GM19043 (cell line): ENCODE results near the gene HS6ST2.

Source experiments
- ATAC-seq: cut with Tn5 transposase; IDR thresholded peaks from one replicate; pipeline ENCODE4 v1.9.1; 2021; ENCODE audit warnings: low read depth; ENCODE audit not compliant: unreplicated experiment

The HS6ST2 gene

GRCh38 chrX:132692526-132692925 lies 265.9 kb downstream of the HS6ST2 start:
- ATAC-seq, result no peak

- ATAC-seq, result no peak
Observed at GRCh38 chrX:132692066-132692465, 266.4 kb downstream of the HS6ST2 start.

DNA sequence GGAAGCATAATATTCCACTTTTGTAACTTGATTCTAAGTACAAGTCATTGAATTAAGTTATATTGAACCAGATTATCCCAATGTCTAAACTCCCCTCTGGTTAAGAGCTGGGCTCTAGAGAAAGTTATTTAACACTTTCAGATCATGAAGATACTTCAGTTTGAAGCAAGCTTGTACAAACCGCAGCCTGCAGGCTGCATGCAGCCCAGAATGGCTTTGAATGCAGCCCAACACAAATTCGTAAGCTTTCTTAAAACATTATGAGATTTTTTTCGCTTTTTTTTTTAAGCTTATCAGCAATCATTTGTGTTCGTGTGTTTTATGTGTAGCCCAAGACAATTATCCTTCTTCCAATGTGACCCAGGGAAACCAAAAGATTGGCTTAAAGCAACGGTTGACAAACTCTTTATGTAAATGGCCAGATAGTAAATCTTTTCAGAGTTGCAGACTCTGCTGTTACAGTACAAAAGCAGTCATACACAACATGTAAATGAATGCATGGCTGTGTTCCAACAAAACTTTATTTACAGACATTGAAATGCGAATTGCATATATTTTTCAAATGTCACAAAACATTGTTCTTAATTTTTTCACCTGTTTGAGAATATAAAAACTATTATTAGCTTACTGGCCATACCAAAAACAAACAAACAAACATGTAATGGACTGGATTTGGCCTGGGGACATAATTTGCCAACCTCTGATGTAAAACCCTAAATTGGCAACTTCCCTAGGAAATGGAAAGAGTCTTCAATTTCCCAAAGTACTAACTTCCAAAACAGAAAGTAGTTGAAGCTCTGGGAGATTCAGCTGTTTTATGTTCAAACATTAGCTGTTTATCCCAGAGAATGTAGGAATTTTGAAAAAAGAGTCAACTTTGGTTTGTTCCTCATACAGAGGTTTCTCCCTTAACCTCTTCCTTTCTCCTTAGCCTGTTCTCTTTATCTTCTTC lies 268.5 kb downstream of the HS6ST2 start:
- no peak for ATAC-seq

DNA sequence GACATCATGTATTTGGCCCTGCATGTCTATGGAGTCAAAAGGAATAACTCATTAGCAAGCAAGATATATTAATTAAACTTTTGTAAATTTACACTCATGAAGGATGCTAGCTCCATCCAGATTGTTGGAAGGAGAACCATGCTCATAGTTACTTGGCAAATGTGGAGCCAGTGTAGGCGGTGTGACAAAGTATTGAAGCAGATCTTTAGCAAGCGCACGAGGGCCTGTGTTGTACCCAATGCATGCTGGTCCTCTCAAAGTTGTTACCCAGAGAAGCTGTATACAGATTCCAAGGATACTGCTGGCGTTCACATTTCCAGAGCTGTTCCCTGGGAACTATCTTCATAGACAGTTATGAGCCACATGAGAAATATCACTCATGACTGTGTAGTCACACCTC lies 273.2 kb downstream of the HS6ST2 start:
- no peak for ATAC-seq

- no peak for ATAC-seq
Observed at GRCh38 chrX:132677233-132677716, 281.2 kb downstream of the HS6ST2 start.

DNA sequence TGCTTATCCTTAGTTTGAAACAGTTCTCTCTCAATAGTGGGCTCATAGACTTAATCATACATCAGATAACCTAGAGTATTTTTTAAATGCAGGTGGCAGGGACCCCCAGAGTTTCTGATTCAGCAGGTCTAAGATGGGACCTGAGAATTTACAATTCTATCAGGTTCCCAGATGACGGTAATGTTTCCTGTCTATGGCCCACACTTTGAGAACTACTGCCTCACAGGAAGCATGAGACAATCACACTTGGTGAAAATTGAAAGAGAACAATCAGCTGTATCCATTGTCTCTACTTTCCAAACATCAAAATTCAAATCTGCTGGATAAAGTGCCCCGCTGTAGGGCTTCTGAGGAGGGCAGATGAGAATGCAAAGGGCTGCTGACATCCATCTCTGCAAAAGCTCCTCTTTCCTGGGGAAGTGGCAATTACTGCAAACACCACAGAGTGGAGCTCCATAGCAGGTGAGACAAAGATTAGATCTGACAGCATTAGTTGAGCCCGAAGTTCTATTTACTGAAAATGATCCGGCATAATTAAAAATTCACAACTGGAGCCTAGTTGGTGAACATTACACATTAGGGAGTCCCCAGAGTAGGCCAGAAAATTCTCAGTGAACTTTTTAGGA lies 281.8 kb downstream of the HS6ST2 start:
- ATAC-seq, result no peak

DNA sequence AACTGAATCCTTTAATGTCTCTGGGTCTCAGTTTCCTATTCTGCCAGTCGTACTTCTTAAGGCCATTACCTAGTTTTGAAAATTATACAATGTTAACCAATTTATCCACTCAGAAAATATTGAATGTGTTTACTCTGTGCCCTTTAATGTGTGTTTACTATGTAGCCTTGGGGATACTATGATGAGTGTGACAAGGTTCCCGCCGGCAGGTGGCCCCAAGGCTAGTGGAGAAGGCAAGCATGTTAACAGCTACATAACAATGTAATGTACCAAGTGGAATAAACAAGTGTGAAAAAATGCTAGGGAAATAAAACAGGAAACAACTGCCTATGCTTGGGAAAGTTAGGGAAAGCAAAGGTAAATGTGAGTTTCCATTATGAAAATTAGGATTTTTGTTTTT lies 282.3 kb downstream of the HS6ST2 start:
- ATAC-seq, result no peak

DNA sequence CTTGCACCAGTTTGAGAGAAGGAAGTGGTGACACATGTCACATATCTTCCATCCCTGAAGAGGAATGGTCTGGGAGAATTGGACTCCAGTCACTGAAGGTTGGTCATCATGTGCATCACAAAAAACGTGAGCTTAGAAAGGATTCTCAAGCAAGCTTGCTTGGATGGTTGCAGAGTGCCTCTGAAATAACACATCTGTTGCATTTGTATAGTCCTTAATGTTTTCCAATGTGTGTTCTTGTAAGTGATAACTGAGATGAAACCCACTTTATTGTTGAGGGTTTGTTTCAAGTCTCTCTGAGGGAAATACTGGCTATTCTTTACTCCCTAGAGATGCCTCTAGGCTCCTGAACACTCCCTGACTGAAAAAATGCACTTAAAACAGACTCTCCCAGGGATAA lies 285.1 kb downstream of the HS6ST2 start:
- no peak for ATAC-seq

GRCh38 chrX:132671229-132671641 lies 287.2 kb downstream of the HS6ST2 start:
- ATAC-seq, result no peak

DNA sequence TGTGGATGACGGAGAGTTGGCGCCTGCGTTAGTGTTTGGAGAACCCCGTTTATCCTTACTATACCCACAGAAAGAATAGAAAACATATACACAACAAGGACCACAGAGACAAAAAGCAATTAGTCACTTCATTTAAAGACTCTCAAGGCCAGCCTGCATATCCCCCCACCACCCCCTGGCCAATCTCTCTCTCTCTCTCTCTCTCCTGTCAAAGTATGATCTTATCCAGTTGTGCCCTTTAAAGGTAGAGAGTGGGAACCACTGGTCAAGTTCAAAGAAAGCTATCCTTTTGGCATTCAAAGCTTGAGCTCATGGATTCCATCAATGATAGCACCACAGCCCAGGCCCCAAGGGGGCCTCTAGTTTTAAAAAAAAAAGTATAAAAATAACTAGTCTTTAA lies 289.3 kb downstream of the HS6ST2 start:
- no peak for ATAC-seq

DNA sequence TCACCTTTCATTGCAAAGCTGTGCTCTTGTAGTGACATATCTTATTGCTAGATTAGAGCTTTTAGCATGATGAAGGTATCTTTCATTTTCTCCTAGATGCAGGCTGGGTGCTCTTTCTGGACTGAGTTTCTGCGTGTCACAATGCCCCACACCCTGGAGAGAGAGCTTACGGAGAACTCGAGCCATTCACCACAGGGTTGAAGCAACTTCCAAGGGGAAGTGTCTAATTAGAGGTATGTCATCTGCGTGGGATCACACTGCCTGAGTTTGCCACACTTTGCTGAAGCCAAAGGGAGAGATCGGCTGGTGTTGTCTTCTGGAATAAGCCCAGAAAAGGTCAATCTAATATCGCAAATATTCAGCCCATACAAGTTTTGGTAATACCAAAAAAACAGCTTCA lies 290.3 kb downstream of the HS6ST2 start:
- no peak for ATAC-seq

GRCh38 chrX:132665676-132666075 lies 292.8 kb downstream of the HS6ST2 start:
- no peak for ATAC-seq

GRCh38 chrX:132664273-132664672 lies 294.2 kb downstream of the HS6ST2 start:
- no peak for ATAC-seq

- ATAC-seq, result no peak
Observed at GRCh38 chrX:132662844-132663243, 295.6 kb downstream of the HS6ST2 start.

DNA sequence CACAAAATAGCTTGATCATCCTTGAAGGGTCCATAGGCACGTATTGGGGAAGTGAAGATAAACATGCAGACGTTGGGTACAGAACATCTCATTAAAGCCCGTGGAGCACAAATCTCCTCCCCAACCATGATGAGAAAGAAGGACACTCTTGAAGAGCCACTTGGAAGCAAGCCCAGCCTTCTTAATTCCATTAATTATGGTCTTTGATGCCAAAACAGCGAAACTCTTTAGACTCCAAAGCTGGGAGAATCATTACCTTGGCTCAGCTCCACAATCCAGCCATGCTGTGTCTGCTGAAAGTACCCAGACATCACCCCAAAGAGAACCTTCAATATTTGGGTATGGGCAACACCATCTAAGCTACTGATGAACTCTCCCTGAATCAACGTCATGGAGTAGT lies 300.6 kb downstream of the HS6ST2 start:
- ATAC-seq, result no peak

GRCh38 chrX:132652871-132653270 lies 305.6 kb downstream of the HS6ST2 start:
- no peak for ATAC-seq

DNA sequence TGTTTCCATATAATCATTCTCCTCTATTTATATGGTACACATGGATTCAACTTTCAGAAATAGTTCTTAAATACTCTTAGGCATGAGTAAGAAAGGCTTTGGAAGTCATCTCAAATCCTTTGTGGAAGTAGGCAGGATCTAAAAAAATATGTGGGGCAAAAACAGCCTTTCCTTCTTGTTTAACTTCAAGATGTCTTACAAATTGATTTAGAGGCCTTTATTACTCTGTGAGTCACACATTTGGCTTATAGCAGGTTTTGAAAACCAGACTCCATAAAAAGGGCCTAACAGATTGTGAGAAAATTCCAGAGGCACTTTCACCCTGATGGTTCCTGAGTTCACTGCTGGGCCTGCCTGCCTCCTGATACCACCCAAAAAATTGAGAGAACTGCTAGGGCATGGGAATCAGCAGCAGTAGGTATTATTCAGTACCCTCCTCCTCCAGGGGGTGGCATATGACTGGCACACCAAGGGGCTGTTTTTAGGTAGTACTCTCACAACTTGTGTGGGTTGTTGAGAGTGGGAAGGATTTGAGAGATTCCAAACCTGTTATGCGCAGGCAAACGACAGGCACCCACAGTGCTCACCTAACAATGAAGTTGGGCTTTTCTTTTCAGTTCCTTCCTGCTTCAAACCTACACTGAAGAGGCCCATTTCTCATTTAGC lies 306.9 kb downstream of the HS6ST2 start:
- ATAC-seq, result no peak

DNA sequence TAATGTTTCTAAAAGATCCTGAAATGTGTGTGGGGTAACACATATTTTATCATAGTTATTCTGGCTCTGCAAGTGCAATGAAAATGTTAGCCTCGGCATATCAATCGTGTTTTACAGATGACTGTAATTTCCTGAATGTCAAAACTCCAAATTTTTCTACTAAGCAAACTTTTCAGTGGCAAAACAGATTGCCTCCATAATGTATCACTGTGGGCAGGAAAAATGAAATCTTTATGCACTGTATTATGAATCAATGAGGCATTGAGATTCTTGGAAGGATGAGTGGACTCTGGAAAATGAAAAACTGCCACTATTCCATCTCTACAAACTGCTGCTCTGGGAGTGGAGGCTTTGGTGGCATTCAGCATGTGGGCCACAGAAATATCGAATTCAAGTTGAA lies 309.5 kb downstream of the HS6ST2 start:
- no peak for ATAC-seq

- ATAC-seq, result no peak
Observed at GRCh38 chrX:132639446-132639845, 319.0 kb downstream of the HS6ST2 start.

GRCh38 chrX:132638313-132638712 lies 320.1 kb downstream of the HS6ST2 start:
- no peak for ATAC-seq

GRCh38 chrX:132636080-132636479 lies 322.3 kb downstream of the HS6ST2 start:
- no peak for ATAC-seq
